ENCODE data around the gene FADS1. TPM values are rescaled to one million over a fixed set of nuclear protein-coding genes. Genes with fewer than 3 reads are reported as not detected.
A peak's percentile ranks its signal among the peaks of the same experiment; 100 is the strongest.

Gene FADS1
- total RNA-seq, 1 experiment from 2014 or later = 150 TPM

- peaks cover 53% of the 10 kb centered on the region for H3K79me2 ChIP-seq (ENCODE audit: low read depth)
- H3K4me3 ChIP-seq = no peak overlapping the region
- H3F3A ChIP-seq (ENCODE audit: insufficient read depth, low read depth) = peaks cover 50% of the 10 kb centered on the region; the same call in 1 of the 2 replicates
- H3K27ac ChIP-seq = no peak overlapping the region
- DNase-seq = peak; percentile 72 to 73
- no peaks in the 10 kb centered on the region for H3K9me2 ChIP-seq (ENCODE audit: insufficient read depth)
- H2AFZ ChIP-seq = no peak overlapping the region
- peaks cover 12% of the 10 kb centered on the region for H3K4me1 ChIP-seq (replicated peaks; ENCODE audit: insufficient read depth)
- H4K20me1 ChIP-seq (ENCODE audit: insufficient read depth) = no peaks in the 10 kb centered on the region; the same call in none of the 2 replicates
- peak; percentile 92 for TF ChIP-seq CTCF (conservative IDR thresholded peaks at IDR 0.05)
- no peak for TF ChIP-seq EZH2 (IDR thresholded peaks at IDR 0.05; ENCODE audit: low read depth)
- no peaks in the 10 kb centered on the region for H3K27me3 ChIP-seq (ENCODE audit: insufficient read depth, low read depth)
- 0 out of 2 replicates have a peak, but pooled peaks cover 11% of the 10 kb centered on the region for H3K36me3 ChIP-seq (ENCODE audit: low read depth)
- no peak overlapping the region for H3K4me2 ChIP-seq
- ChIA-PET CTCF (interaction anchor here (0.6 to 3.1 kb wide), 13 partner anchors 16 to 531 kb away, joined by 3 to 21 read pairs (median 6); no protein-coding TSS in a partner anchor), POLR2A (ENCODE audit: unreplicated experiment) (interaction anchor here (0.5 to 0.9 kb wide), 3 partner anchors 18 to 1810 kb away, joined by 6 to 18 read pairs (median 6); no protein-coding TSS in a partner anchor)
- BruUV-seq (replicated peaks) = no TSS peak
- no peaks in the 10 kb centered on the region for H3K9me3 ChIP-seq (ENCODE audit: insufficient read depth, low read depth)
- intact Hi-C loops (cut with micrococcal nuclease; ENCODE audit: unreplicated experiment) = loop anchor here (1.0 to 10.0 kb wide), 6 partner anchors 74 to 311 kb away; no protein-coding TSS in a partner anchor
Measured at GRCh38 chr11:61797263-61797944, 19.4 kb downstream of the FADS1 start.

- intact Hi-C loops (cut with micrococcal nuclease; ENCODE audit: unreplicated experiment) = loop anchor here (2.0 to 10.0 kb wide), 2 partner anchors 259 to 313 kb away; no protein-coding TSS in a partner anchor
- H3K4me1 ChIP-seq (replicated peaks; ENCODE audit: insufficient read depth) = peaks cover 20% of the 10 kb centered on the region
- no peak overlapping the region for H3K4me2 ChIP-seq
- peaks cover 66% of the 10 kb centered on the region for H3K79me2 ChIP-seq (ENCODE audit: low read depth)
- H2AFZ ChIP-seq = no peak overlapping the region
- H4K20me1 ChIP-seq (ENCODE audit: insufficient read depth) = no peaks in the 10 kb centered on the region; the same call in 1 of the 2 replicates
- no peaks in the 10 kb centered on the region for H3K27me3 ChIP-seq (ENCODE audit: insufficient read depth, low read depth)
- H3K27ac ChIP-seq = no peak overlapping the region
- ChIA-PET POLR2A (ENCODE audit: unreplicated experiment) (no interaction called here), CTCF (interaction anchor here (2.9 to 3.1 kb wide), 2 partner anchors 19 to 286 kb away, joined by 13 to 21 read pairs; no protein-coding TSS in a partner anchor)
- no peaks in the 10 kb centered on the region for H3K9me3 ChIP-seq (ENCODE audit: insufficient read depth, low read depth)
- peaks cover 37% of the 10 kb centered on the region; the same call in 1 of the 2 replicates for H3F3A ChIP-seq (ENCODE audit: insufficient read depth, low read depth)
- no peaks in the 10 kb centered on the region for H3K9me2 ChIP-seq (ENCODE audit: insufficient read depth)
- H3K36me3 ChIP-seq (ENCODE audit: low read depth) = 0 out of 2 replicates have a peak, but pooled peaks cover 5% of the 10 kb centered on the region
- no peak overlapping the region for H3K4me3 ChIP-seq
- BruUV-seq (replicated peaks) = no TSS peak
- DNase-seq = no peak
- TF ChIP-seq EZH2 (IDR thresholded peaks at IDR 0.05; ENCODE audit: low read depth) (no peak), CTCF (conservative IDR thresholded peaks at IDR 0.05) (no peak)
Measured at GRCh38 chr11:61795876-61796526, 20.8 kb downstream of the FADS1 start.

- Histone ChIP-seq H3K4me3 (no peak overlapping the region), H3K27me3 (ENCODE audit: insufficient read depth, low read depth) (no peaks in the 10 kb centered on the region), H3F3A (ENCODE audit: insufficient read depth, low read depth) (peaks cover 32% of the 10 kb centered on the region; the same call in 1 of the 2 replicates), H3K79me2 (ENCODE audit: low read depth) (peaks cover 72% of the 10 kb centered on the region), H4K20me1 (ENCODE audit: insufficient read depth) (no peaks in the 10 kb centered on the region; the same call in 1 of the 2 replicates), H3K4me1 (replicated peaks; ENCODE audit: insufficient read depth) (peaks cover 20% of the 10 kb centered on the region), H3K36me3 (ENCODE audit: low read depth) (peaks cover 6% of the 10 kb centered on the region; the same call in 1 of the 2 replicates), H3K4me2 (no peak overlapping the region), H3K27ac (no peak overlapping the region), H3K9me2 (ENCODE audit: insufficient read depth) (no peaks in the 10 kb centered on the region), H2AFZ (no peak overlapping the region), H3K9me3 (ENCODE audit: insufficient read depth, low read depth) (no peaks in the 10 kb centered on the region)
- intact Hi-C loops (cut with micrococcal nuclease; ENCODE audit: unreplicated experiment) = loop anchor here (10.0 kb wide), 1 partner anchor 259 kb away; no protein-coding TSS in a partner anchor
- no TSS peak for BruUV-seq (replicated peaks)
- CTCF ChIA-PET = interaction anchor here (2.9 kb wide), 1 partner anchor 286 kb away, joined by 21 read pairs; no protein-coding TSS in a partner anchor
- TF ChIP-seq EZH2 (IDR thresholded peaks at IDR 0.05; ENCODE audit: low read depth) (no peak), CTCF (conservative IDR thresholded peaks at IDR 0.05) (no peak)
- POLR2A ChIA-PET (ENCODE audit: unreplicated experiment) = no interaction called here
- no peak for DNase-seq
Measured at GRCh38 chr11:61795459-61795858, 21.3 kb downstream of the FADS1 start.

Data from PC-9 (cell line).